Fibroblast of upper back skin (primary cell): ENCODE measurements around the gene MYH7B.

Experiments used
- DNase-seq: peaks from one replicate; pipeline ENCODE4 v3.0.0-alpha.2; 2013

MYH7B gene

GRCh38 chr20:34945315-34946077 lies 10.2 kb upstream of the MYH7B start:
- DNase-seq, result no peak

GRCh38 chr20:34946661-34947060 lies 9.0 kb upstream of the MYH7B start:
- DNase-seq, result no peak

GRCh38 chr20:34947336-34947735 lies 8.3 kb upstream of the MYH7B start:
- DNase-seq, result no peak

GRCh38 chr20:34948030-34948429 lies 7.6 kb upstream of the MYH7B start:
- peak; percentile 80 for DNase-seq

- DNase-seq, result no peak
Observed at GRCh38 chr20:34949120-34949519, 6.5 kb upstream of the MYH7B start.

- DNase-seq, result no peak
Observed at GRCh38 chr20:34951252-34951651, 4.4 kb upstream of the MYH7B start.

- DNase-seq, result no peak
Observed at GRCh38 chr20:34951652-34952051, 4.0 kb upstream of the MYH7B start.

- peak; percentile 84 for DNase-seq
Observed at GRCh38 chr20:34952671-34953070, 3.0 kb upstream of the MYH7B start.

GRCh38 chr20:34953960-34954359 lies 1.7 kb upstream of the MYH7B start:
- DNase-seq, result no peak

GRCh38 chr20:34954904-34955230 lies 801 bp upstream of the MYH7B start:
- peak; percentile 48 for DNase-seq

- no peak for DNase-seq
Observed at GRCh38 chr20:34956041-34956458, 382 bp downstream of the MYH7B start.

GRCh38 chr20:34956751-34957472 lies 1.2 kb downstream of the MYH7B start:
- DNase-seq, result no peak

GRCh38 chr20:34964486-34964885 lies 8.8 kb downstream of the MYH7B start:
- DNase-seq, result no peak

GRCh38 chr20:34965051-34965450 lies 9.4 kb downstream of the MYH7B start:
- DNase-seq, result no peak

GRCh38 chr20:34967421-34967820 lies 11.8 kb downstream of the MYH7B start:
- no peak for DNase-seq

GRCh38 chr20:34968042-34968775 lies 12.5 kb downstream of the MYH7B start:
- DNase-seq, result no peak

GRCh38 chr20:34970193-34970840 lies 14.6 kb downstream of the MYH7B start:
- no peak for DNase-seq

- DNase-seq, result no peak
Observed at GRCh38 chr20:34970846-34971560, 15.3 kb downstream of the MYH7B start.

- DNase-seq, result no peak
Observed at GRCh38 chr20:34971561-34972235, 16.0 kb downstream of the MYH7B start.

GRCh38 chr20:34974246-34974645 lies 18.6 kb downstream of the MYH7B start:
- no peak for DNase-seq

GRCh38 chr20:34976286-34976685 lies 20.6 kb downstream of the MYH7B start:
- DNase-seq, result no peak
